Epithelial cell of proximal tubule (primary cell): ENCODE results near the gene RBCK1. TPM values are rescaled to one million over a fixed set of nuclear protein-coding genes. Genes with fewer than 3 reads are reported as not detected.
"Not testable (repeated sequence)": the region's sequence is repeated elsewhere in the genome, so short reads cannot be mapped to it uniquely, and the experiment has no call there.

Source experiments
- DNase-seq: peaks from one replicate; pipeline ENCODE4 v3.0.0-alpha.2; 2011; ENCODE audit warnings: low read depth
- H3K4me3 ChIP-seq: 2 replicates; pipeline ENCODE4 v1.5.1; 2011; ENCODE audit warnings: low read depth, mild to moderate bottlenecking, low read length
- total RNA-seq: library from RNA; depleted of rRNA; stranded (reverse); fragments of >200 nt; gene quantifications from 2 replicates; pipeline ENCODE4 v1.2.3, GENCODE V29; 2015
- TF ChIP-seq, protein P1 (sequence below): conservative IDR thresholded peaks from 2 replicates; pipeline ENCODE4 v1.5.1; 2012; ENCODE audit warnings: low read depth, mild to moderate bottlenecking, low read length

RBCK1 gene
- total RNA-seq, 1 donor from 2014 or later = 106 TPM

DNA sequence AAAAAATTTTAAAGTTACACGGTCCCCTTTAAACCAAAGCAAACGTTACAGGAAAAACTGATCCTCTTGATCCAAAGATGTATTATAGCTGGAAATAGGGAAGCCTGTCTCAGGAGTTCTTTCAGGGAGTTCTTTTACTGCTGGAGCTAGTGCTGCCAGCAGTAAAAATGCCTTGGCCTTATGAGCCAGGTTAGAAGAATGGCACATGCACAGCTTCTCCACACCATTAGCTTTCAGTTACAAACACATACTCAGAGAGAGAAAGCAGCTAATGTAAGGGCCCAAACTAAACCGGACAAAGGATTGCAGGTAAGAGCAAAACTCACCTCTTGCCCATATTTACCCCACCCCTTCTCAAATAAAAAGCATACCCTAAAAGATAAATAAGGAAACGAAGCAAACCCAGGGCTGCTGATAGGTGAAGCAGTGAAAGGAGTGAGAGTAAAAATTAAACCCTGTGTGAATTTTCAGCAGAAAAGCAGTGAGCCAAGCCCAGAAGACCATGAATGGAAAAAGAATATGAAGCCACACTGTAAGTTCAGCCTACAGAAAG, 35.2 kb downstream of the RBCK1 start:
- no peak for DNase-seq
- TF ChIP-seq, protein P1, sequence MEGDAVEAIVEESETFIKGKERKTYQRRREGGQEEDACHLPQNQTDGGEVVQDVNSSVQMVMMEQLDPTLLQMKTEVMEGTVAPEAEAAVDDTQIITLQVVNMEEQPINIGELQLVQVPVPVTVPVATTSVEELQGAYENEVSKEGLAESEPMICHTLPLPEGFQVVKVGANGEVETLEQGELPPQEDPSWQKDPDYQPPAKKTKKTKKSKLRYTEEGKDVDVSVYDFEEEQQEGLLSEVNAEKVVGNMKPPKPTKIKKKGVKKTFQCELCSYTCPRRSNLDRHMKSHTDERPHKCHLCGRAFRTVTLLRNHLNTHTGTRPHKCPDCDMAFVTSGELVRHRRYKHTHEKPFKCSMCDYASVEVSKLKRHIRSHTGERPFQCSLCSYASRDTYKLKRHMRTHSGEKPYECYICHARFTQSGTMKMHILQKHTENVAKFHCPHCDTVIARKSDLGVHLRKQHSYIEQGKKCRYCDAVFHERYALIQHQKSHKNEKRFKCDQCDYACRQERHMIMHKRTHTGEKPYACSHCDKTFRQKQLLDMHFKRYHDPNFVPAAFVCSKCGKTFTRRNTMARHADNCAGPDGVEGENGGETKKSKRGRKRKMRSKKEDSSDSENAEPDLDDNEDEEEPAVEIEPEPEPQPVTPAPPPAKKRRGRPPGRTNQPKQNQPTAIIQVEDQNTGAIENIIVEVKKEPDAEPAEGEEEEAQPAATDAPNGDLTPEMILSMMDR = no peak

DNA sequence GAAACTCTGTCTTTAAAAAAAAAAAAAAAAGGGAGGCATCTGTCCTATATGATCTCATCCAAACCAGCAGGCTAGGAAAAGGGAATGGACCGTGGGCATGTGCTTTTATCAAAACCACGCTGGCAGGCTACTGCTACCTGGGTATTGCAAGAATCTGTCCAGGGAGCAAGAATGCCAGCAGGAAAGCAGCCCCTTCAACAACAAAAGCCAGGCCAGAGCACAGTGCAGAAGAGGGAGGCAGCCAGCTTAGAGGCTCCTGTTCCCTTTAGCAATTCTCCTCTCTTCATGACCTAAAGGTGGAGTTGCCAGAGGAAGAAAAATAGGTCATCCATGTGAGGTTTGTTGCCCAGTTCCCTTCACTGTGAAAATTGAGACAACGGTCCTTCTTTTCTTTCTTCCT, 36.0 kb downstream of the RBCK1 start:
- H3K4me3 ChIP-seq = no peak overlapping the region
- DNase-seq = no peak
- TF ChIP-seq, protein P1 = no peak

More for the DNA sequence above, 35.2 kb downstream of the RBCK1 start:
- no peak overlapping the region for H3K4me3 ChIP-seq

DNA sequence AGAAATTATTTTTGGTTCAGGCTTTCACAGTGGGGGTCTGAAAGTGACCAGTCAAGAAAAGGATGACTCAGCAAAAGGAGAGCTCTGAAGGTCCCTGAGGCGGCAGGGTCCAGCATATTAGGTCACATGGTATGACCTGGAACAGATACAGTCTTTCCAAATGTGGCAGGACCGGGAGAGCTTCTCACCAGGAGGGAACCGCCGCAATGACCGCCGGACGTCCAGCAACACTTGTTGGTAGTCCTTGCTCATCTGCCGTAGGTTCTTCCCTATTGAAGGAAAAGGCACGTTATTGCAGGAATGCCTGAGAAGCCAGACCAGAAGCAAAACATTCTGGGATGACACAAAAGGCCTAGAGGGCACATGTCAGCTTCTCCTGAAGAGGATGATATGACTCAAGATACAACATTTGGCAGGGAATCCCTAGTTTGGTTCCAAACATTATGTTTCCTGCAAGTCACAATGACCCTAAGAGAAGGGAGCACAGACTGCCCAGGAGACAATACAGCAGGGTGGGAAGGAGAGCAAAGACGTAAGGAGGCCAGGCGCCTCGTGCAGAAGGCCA, 36.8 kb downstream of the RBCK1 start:
- TF ChIP-seq, protein P1 = no peak
- DNase-seq = no peak
- H3K4me3 ChIP-seq = no peak overlapping the region

DNA sequence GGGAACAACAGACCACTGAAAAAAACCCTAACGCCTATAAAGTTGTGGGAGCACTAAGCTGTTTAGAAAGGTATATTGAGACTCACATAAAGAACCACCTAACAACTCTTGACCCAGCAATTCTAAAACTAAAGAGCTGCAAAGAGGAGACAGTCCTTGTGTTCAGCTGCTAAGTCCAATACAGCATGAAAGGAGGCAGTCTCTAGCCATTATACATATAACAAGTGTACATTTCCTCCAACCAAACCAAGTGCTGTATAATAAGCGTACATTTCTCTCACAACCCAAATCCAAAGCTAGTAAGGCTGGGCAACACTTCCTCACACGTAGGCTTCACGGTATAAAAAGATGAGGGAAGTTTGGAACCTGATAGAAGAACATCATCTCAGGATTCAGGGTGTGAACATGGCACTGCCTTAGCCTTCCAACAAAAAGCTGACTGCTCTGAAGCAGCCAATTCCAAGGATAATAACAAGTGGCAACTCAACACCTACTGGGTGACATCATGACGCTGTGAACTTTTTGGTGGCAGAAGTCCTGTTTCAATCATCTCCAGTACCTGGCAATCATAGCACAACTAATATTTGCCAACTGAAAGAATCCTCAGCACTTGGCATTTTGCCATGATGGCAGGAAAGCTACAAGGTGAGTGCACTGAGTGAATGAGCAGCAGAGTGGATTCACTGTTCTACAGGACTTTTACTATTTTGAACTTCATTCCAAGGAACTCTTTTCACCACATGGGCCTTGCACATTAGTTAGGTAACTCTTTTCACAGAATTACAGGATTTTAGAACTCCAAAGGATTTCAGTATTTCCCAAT, 37.6 kb downstream of the RBCK1 start:
- no peak for DNase-seq
- H3K4me3 ChIP-seq = no peak overlapping the region
- TF ChIP-seq, protein P1 = no peak

DNA sequence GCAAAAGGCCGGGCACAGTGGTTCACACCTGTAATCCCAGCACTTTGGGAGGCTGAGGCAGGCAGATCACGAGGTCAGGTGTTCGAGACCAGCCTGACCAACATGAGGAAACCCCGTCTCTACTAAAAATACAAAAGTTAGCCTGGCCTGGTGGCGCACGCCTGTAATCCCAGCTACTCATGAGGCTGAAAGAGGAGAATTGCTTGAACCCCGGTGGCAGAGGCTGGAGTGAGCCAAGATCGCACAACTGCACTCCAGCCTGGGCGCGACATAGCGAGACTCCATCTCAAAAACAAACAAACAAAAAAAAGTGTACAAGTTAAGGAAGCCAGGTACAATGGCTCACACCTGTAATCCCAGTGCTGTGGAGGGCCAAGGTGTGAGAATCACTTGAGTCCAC, 43.9 kb downstream of the RBCK1 start:
- not testable (repeated sequence) for DNase-seq, H3K4me3 ChIP-seq

DNA sequence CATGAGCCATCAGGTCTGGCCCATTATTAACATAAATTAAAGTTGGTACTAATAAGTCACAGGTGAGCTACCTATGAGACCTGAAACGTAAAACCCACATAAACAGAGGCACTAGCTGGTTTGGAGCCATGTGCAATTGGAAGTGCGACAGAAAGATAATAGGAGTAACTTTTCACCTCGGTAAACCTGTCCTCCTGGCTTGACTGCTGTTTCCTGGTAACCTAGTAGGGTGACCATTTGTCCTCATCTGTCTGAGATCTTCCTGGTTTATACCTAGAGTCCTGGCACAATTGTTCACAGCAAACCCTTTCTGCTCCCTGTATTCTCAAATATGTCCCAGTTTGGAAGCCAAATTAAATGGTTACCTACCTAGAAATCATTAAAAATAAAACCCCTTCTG, 46.9 kb downstream of the RBCK1 start:
- DNase-seq = no peak

DNA sequence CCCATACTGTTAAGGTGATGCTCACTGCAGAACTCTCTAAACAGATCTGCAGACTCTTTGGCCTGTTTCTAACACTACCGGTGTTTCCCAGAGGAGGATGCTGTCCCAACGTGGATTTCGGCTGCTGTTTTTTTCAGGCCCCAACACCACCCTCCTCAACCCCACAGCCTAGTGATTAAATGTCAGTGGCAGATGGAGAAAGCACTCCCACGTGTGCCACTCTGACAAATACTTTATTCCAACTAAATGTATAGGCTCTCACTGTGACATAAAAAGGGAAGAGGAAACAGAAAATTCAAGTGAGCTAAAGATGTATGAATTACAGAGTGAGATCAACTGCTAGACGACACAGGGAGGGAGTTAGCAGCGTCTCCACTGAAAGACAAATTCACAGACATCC, 50.7 kb downstream of the RBCK1 start:
- TF ChIP-seq, protein P1 = no peak
- H3K4me3 ChIP-seq = no peak overlapping the region
- DNase-seq = no peak

More for the DNA sequence above, 46.9 kb downstream of the RBCK1 start:
- H3K4me3 ChIP-seq = no peak overlapping the region
- TF ChIP-seq, protein P1 = no peak
